Erythroblast (primary cell): Measurements from ENCODE around the gene TMEM108.

ENCODE experiments used
- GATA1 ChIP-seq: IDR thresholded peaks from 2 replicates; pipeline ENCODE4 v1.6.1; 2011; ENCODE audit warnings: low read depth, mild to moderate bottlenecking, control low read depth, low read length, moderate library complexity
- POLR2A ChIP-seq: IDR thresholded peaks from 2 replicates; pipeline ENCODE4 v1.6.1; 2011; ENCODE audit warnings: mild to moderate bottlenecking, low read length

DNA sequence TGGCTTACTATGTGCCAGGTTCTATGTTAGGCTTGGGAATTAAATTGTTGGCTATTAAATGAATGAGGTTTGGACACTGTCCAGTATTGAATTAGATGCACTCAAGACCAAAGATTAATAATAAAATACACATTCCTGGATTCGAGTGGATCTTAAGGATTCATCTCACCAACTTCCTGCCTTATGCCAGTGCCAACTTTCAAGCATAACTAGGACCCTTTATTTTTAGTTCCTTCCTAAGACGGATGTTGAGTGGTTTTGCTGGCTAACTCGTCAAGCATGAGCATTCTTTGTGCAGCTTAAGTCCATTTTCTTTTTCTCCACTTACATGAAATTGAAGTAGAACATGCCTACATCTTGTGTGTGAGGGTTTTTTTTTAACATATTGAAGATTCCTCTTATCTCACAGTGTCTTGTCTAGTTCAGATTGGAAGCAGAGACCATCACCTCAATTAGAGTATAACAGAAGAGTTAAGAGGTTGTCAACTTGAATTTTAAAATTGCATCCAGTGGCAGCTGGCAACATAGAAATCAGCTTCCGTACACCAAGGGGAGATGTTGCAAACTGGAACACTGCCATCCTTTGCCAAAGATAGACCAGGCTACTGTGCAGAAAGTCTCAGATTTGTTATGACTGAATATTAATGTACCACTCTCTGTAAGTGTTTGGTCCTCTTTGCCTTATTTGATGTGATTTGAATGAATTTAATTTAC, 255.4 kb downstream of the TMEM108 start:
- TF ChIP-seq POLR2A, result no peak
- TF ChIP-seq GATA1, result no peak
